NCI-H1694 treated with DMSO at 0.1 percent for 48 hours (cell line): ENCODE data around the gene CYS1.
"Not testable (repeated sequence)": the region's sequence is repeated elsewhere in the genome, so short reads cannot be mapped to it uniquely, and the experiment has no call there.

Experiments
- DNase-seq: peaks from one replicate; lab custom pipeline; 2025; lab: John Stamatoyannopoulos, UW

CYS1 gene

DNA sequence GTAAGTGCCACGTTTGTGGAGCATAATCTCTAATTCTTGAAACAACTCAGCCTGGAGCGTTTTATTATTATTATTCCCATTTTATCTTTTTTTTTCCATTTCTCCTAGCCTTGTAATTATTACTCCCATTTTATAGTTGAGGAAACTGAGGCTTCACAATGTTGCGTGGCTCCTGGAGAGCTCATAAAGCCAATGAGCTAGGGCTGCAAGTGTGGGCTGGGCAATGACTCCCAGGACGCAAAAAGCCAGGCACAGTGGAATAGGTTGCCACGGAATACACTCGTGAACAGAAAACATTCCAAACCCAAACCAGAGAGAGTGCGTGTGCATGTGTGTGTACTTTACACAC, 50.4 kb downstream of the CYS1 start:
- no peak for DNase-seq

DNA sequence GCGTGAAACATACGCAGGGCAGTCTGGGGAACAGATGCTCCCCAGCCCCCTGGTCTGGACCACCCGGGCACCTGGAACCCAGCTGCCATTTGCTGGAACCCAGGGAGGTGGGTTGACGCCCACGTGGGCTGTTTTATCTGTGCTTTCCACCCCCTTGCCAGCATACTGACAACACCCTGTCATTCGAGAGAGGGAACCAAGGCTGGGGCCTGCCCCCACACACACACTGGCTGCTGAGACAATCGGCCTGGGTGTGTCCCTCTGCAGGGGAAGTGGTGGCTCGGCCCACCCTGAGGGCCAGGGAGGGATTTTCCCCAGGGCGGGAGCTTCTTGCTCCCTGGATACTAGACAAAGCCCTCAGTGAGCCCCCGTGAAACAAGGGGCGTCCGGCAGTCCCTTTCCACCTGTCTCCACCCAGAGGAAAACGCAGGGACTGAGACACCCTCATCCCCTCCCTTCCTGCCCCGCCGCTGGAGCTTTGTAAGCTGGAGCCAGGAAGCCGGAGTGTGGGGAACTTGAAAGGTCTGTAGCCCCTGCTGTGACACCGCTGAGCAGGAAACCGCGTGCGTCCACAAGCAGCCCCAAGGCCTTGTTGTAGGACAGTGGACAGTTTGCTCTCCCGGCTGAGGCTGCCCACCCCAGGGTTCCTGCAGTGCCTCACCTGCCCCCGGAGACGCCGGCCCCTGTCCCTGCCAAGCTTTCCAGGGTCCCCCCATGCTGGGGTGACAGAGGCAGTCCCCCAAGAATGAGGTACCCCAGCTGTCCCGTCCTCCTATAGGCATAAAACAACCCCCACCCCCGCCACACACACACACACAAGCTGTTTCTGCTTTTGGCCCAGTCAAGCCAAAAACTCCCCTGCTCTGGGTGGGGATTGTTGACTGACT, 51.0 kb downstream of the CYS1 start:
- DNase-seq: no peak

DNA sequence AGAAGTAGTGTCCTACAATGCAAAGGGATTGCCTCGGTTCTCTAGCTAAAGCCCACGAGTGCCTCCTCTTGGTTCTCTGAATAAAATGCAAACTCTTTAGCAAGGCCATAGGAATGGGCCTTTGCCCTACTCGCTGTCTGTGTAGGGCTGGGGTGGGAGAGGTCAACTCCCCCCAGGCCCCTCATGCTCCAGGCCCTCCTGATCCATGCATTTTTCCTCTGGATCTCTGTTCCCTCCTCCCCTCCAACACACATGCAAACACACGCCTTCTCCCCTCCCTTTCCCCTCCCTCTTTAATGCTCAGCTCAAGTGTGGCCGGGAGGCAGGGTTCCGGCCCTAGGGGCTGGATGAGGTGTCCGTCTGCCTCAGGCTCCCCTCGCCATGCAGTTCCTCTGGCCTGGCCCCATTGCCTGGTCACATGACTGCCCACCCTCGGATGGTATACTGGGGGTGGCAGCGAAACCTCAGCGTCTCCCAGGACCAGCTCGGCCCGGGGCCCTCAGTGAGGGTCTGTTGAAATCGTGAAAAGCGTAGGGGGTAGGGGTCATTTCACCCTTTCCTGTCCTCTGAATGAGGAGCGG, 51.7 kb downstream of the CYS1 start:
- DNase-seq: no peak

DNA sequence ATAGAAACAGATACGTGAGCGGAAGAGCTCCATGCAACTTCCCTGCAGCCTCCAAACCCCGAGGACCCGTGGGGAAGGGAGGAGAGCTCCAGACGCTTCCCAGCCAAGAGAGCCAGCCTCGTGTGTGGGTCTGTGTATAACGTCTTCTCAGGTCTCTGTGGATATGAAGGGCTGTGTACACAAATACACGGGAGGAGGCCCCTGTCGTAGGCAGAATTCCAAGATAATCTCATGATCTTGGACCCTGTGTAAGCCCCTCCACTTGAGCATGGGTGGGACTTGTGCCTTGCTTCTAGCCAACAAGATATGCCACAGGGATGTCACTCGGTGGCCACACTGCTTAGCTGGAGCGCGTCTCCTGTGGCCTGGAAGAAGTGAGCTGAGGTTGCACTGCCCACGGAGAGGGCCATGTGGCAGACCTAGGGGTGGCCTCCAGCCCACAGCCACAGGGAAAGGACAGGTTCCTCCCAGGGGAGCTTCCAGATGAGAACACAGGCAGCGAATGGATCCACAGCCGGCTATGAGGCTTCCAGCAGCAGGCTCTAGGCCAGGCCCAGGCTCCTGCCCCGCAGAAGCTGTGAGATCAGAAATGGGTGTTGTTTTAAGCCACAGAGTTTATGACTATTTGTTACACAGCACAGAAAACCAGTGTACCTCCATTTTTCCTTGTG, 52.4 kb downstream of the CYS1 start:
- no peak for DNase-seq

DNA sequence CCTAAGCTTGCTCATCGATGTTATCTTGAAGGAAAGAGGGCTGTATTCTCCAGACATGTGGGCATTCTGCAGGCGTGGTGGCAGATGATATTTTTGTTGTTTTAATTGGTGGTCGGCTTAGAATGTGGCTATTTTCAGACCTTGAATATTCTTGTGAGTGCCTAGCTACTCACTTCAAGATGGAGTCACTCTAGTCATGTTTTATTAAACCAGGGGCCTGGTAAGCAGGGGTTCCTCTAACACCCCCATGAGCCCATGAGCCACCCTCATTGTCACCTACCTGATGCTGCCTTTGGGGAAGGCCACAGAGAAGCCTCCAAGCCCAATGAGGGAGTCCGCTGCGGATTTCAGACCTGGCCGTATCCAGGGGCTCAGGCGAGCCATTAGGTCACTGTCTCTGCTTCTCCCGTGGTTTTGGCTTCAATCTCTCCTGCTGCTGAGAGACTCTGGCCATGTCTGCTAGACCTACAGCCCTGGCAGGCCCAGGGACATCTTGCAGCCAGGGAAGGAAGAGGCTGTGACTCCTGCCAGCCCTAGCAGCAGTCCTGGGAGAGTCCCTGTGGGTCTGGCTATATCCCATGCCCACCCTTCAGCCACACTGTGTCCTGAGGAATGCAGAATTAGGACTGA, 53.2 kb downstream of the CYS1 start:
- DNase-seq: no peak

DNA sequence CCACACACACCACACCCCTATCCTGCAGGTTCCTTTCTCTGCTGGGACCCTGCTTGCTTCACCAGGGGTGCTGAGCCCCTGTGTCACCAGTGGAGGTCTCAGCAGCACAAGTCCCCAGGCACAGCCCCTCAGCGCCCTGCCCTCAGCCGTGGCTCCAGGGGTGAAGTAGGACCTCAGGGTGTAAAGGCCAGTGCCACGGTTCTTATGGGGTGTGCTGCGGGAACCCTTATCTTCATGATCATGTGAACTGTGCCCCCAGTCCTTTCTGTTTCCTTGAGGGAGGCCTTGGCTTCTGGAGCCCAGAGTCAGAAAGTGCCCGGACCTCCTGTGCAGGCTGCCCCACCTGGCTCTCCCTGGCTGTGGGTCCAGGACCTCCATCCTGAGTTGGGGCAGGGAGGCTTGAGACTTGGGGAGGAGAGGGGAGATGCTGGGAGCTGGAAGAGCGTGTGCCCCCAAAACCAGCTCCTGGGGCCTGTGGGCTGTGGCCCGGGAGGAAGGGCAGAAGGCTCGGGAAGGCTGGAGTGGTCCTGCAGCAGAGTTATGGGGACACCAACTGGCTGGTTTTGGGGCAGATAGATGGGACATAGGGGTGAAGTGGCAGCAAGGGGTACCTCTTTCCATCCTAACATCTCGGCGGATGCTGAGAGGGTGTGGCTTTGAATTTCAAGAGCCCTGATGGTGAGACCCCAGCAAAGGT, 57.1 kb downstream of the CYS1 start:
- no peak for DNase-seq

DNA sequence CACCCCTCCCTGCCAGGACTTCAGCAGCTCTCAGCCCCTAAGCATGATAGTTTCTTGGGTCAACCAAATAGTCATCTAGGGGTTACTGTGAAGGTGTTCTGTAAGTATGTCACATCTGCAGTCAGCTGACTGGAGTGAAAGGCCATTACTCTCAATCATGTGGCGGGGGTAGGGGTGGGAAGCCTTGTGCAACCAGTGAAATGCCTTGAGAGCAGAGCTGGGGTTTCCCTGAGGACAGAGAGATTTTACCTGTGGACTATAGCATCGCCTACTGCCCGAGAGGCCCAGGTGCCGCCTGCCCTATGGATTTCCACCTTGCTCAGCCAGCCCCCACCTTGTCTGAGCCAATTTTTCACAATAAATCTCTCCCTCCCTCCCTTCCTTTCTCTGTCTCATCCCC, 57.8 kb downstream of the CYS1 start:
- no peak for DNase-seq

DNA sequence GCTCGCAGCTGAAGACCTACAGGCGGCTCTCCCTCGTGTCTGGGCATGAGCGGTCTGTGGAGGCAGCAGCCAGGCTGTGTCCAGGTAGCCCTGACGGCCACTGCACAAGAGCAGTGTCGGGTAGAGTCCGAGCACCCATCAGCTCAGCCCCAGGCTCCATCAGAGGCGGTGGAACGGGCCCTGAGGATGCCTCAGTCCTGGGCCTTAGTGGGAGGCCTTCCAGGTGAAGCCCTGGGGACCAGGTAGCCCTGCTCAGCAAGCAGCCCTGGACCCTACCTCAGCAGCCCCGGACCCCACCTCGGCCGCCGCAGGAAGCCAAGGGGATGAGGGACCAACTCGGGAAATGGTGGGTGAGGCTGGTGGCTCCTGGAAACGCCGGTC, 58.2 kb downstream of the CYS1 start:
- no peak for DNase-seq

DNA sequence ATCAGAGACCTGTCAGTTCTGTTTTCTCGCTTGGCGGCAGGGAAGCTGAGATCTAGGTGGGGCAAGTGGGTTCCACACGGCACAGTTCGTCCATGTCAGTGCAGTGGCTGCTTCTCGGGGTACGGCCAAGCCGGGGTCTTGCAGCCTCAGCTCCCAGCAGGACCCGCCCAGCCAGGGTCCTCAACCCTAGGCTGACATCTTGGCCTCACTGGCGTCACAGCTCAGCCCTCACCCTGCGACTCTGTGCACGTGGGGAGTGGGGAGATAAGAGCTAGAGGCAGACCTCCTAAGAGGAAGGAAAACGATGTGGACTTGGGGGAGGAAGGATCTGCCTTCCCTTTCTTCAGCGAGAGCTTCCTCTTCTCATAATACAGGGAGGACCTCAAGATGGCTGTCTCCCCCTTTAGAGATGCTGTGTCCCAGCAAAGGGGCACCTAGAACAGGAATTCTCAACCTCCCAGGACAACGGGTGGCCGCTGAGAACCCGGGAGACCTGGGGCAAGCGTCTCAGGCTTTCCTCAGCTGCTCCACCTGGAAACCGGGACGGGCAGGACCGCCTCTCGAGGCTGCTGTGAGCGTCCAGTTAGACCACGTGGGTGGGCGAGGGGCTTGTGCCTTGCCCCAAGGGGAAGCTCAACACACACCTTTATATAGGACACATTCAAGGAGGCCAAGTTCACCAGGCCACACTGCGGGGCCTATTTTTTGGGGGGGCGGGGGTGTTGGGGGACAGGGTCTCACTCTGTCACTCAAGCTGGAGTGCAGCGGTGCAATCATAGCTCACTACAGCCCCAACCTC, 60.4 kb downstream of the CYS1 start:
- DNase-seq: no peak

DNA sequence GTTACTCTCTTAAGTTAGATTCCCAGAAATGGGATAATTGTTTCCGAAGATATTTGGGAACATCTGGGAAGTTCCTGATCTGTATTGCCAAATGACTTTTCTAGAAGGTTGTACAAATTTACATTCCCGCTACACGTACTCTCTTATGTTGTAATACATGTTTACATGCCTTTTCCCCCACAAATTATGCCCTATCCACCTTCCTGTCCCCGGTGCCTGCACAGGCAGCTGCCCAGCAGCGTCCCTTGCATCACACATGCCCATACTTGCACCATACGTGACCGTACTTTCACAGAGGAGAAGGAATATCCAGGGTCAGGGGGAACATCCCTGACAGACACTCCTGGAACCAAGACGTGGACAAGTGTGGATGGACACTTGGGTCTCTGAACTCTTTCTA, 61.0 kb downstream of the CYS1 start:
- no peak for DNase-seq

DNA sequence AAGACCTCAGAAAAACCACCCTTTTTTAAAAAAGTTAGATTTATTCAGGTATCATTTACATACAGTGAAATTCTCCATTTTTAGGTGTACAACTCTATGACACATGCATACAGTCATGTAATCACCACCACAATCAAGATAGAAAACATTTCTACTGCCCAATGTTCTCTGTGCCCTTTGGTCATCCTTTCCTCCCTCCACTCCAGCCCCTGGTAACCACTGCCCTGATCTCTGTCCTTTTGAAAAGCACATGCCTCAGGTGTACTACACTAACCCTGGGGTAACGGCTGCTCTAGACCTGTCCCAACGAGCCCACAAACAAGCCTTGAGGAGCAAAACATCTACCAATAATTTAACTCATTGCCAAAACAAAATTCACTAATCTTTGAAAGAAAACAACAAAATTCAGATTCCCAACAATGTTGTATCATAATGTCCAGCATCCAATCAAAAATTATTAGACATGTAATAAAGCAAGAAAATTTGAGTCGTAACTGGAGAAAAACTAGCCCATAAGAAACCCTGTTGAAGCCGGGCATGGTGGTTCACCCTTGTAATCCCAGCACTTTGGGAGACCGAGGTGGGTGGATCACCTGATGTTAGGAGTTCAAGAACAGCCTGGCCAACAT, 62.8 kb downstream of the CYS1 start:
- DNase-seq: no peak

DNA sequence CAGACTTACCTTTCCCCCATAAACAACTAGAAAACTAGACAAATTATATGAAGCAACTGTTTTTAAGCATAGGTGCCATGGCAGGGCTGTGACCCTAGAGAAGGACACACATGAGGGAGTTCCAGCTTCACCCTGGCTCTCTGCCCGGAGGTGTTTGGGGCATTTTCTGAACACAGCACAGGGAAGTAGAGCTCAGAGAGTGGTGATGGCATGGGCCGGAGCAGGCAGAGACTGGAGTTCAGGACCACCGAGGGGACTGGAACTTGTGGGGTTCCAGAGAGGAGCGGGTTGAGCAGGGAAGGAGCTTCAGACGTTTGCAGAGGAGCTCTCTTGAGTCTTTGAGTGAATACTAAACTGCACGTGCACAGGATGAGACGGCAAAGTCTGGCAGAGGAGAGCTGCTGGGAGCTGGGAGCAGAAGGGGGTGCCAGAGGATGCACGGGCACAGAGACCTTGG, 63.4 kb downstream of the CYS1 start:
- DNase-seq: no peak

DNA sequence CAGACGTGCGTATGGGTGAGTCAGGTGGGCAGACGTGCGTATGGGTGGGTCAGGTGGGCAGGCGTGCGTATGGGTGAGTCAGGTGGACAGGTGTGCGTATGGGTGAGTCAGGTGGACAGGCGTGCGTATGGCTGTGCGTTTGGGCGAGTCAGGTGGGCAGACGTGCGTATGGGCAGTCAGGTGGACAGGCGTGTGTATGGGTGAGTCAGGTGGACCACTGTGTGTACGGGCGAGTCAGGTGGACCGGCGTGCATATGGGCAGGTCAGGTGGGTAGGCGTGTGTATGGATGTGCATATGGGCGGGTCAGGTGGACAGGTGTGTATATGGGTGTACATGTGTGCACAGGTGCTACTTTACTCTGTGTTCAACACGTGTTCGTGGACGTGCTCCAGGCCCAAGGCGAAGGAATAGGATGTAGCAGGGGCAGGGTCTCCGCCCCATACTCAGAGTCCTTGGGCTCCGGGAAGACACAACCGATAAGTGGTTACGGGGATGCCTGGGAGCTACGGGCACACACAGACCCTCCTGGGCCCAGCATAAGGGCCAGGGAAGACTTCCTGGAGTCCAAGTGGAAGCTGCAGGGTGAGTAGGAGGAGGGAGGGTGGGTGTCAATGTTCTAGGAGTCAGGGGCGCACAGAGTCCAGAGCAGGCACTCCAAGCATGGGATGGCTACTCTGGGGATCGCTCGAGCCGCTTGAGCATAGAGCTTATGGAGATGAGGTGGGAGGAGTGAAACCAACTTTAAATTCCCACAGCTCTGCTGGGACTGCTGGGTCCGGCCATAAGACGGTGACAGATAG, 64.0 kb downstream of the CYS1 start:
- DNase-seq: no peak

DNA sequence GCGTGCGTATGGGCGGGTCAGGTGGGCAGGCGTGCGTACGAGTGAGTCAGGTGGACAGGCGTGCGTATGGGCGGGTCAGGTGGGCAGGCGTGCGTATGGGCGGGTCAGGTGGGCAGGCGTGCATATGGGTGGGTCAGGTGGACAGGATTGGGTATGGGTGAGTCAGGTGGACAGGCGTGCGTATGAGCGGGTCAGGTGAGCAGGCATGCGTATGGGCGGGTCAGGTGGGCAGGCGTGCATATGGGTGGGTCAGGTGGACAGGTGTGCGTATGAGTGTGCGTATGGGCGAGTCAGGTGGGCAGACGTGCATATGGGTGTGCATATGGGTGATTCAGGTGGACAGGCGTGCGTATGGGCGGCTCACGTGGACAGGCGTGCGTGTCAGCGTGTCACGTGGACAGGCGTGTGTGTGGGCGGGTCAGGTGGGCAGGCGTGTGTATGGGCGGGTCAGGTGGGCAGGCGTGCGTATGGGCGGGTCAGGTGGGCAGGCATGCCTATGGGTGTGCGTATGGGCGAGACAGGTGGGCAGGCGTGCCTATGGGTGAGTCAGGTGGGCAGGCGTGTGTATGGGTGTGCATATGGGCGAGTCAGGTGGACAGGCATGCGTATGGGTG, 64.7 kb downstream of the CYS1 start:
- not testable (repeated sequence) for DNase-seq

DNA sequence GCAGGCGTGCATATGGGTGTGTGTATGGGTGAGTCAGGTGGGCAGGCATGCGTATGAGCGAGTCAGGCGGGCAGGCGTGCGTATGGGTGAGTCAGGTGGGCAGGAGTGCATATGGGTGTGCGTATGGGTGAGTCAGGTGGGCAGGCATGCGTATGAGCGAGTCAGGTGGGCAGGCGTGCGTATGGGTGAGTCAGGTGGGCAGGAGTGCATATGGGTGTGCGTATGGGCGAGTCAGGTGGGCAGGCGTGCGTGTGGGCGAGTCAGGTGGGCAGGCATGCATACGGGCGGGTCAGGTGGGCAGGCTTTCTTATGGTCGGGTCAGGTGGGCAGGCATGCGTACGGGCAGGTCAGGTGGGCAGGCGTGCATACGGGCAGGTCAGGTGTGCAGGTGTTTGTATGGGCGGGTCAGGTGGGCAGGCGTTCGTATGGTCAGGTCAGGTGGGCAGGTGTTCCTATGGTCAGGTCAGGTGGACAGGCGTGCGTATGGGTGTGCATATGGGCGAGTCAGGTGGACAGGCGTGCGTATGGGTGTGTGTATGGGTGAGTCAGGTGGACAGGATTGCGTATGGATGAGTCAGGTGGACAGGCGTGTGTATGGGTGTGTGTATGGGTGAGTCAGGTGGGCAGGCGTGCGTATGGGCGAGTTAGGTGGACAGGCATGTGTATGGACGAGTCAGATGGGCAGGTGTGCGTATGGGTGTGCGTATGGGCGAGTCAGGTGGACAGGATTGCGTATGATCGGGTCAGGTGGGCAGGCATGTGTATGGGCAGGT, 65.6 kb downstream of the CYS1 start:
- DNase-seq: no peak

DNA sequence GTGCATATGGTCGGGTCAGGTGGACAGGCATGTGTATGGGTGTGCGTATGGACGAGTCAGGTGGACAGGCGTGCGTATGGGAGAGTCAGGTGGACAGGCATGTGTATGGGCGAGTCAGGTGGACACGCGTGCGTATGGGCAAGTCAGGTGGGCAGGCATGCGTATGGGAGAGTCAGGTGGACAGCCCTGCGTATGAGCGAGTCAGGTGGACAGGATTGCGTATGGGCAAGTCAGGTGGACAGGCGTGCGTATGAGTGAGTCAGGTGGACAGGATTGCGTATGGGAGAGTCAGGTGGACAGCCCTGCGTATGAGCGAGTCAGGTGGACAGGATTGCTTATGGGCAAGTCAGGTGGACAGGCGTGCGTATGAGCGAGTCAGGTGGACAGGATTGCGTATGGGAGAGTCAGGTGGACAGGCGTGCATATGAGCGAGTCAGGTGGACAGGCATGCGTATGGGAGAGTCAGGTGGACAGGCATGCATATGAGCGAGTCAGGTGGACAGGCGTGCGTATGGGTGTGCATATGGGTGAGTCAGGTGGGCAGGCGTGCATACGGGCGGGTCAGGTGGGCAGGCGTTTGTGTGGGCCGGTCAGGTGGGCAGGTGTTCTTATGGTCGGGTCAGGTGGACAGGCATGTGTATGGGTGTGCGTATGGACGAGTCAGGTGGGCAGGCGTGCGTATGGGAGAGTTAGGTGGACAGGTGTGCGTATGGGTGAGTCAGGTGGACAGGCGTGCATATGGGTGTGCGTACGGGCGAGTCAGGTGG, 66.4 kb downstream of the CYS1 start:
- not testable (repeated sequence) for DNase-seq

DNA sequence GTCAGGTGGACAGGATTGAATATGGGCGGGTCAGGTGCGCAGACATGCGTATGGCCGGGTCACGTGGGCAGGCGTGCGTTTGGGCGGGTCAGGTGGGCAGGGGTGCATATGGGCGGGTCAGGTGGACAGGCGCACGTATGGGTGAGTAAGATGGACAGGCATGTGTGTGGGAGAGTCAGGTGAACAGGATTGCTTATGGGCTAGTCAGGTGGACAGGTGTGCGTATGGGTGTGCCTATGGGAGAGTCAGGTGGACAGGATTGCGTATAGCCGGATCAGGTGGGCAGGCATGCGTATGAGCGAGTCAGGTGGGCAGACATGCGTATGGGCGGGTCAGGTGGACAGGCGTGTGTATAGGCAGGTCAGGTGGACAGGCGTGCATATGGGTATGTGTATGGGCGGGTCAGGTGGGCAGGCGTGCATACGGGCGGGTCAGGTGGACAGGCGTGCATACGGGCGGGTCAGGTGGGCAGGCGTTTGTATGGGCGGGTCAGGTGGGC, 67.2 kb downstream of the CYS1 start:
- DNase-seq: no peak
